ENCODE data around the gene AK3. TPM values are rescaled to one million over a fixed set of nuclear protein-coding genes. Genes with fewer than 3 reads are reported as not detected.
A peak's percentile ranks its signal among the peaks of the same experiment; 100 is the strongest.

AK3 gene
- total and polyA plus RNA-seq, 3 donors from 2014 or later: 18.3 to 24.1 (median 23.4) TPM

GRCh38 chr9:4740388-4740637 is 689 bp downstream of the AK3 start:
- no peaks in the 10 kb centered on the region for H3K9me3 ChIP-seq
- H3K27me3 ChIP-seq: no peaks in the 10 kb centered on the region
- no peaks in the 10 kb centered on the region for H3K36me3 ChIP-seq (ENCODE audit: low read depth, missing control alignments)
- TF ChIP-seq, protein P1, sequence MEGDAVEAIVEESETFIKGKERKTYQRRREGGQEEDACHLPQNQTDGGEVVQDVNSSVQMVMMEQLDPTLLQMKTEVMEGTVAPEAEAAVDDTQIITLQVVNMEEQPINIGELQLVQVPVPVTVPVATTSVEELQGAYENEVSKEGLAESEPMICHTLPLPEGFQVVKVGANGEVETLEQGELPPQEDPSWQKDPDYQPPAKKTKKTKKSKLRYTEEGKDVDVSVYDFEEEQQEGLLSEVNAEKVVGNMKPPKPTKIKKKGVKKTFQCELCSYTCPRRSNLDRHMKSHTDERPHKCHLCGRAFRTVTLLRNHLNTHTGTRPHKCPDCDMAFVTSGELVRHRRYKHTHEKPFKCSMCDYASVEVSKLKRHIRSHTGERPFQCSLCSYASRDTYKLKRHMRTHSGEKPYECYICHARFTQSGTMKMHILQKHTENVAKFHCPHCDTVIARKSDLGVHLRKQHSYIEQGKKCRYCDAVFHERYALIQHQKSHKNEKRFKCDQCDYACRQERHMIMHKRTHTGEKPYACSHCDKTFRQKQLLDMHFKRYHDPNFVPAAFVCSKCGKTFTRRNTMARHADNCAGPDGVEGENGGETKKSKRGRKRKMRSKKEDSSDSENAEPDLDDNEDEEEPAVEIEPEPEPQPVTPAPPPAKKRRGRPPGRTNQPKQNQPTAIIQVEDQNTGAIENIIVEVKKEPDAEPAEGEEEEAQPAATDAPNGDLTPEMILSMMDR (IDR thresholded peaks at IDR 0.05): no peak
- no peak for TF ChIP-seq POLR2A (IDR thresholded peaks at IDR 0.05)
- intact Hi-C loops (cut with DNase I; ENCODE audit: low total_unique reads): loop anchor here (5.0 kb wide), 1 partner anchor 78 kb away; the partner anchor contains the start of gene PLPP6
- peak overlapping the region; percentile 92 to 94 for H3K27ac ChIP-seq
- WGBS, 2 donors: 0% methylated on average over 4 of the region's 4 CpGs
- H3K4me1 ChIP-seq: peaks cover 8% of the 10 kb centered on the region
- no peak for DNase-seq
- peak overlapping the region; percentile 86 to 90 for H3K4me3 ChIP-seq

- peak overlapping the region; percentile 86 to 90 for H3K4me3 ChIP-seq
- H3K4me1 ChIP-seq: peaks cover 8% of the 10 kb centered on the region
- H3K36me3 ChIP-seq (ENCODE audit: low read depth, missing control alignments): no peaks in the 10 kb centered on the region
- 15 to 28% methylated on average over 26 of the region's 26 CpGs for WGBS, 2 donors
- H3K9me3 ChIP-seq: no peaks in the 10 kb centered on the region
- H3K27ac ChIP-seq: peak overlapping the region; percentile 92 to 94
- H3K27me3 ChIP-seq: no peaks in the 10 kb centered on the region
- TF ChIP-seq, protein P1 (IDR thresholded peaks at IDR 0.05): no peak
- no peak for TF ChIP-seq POLR2A (IDR thresholded peaks at IDR 0.05)
- peak; percentile 35 for DNase-seq
- intact Hi-C loops (cut with DNase I; ENCODE audit: low total_unique reads): loop anchor here (5.0 kb wide), 1 partner anchor 77 kb away; the partner anchor contains the start of gene PLPP6
These were observed 1.2 kb downstream of the AK3 start for GRCh38 chr9:4739587-4740387.

DNA sequence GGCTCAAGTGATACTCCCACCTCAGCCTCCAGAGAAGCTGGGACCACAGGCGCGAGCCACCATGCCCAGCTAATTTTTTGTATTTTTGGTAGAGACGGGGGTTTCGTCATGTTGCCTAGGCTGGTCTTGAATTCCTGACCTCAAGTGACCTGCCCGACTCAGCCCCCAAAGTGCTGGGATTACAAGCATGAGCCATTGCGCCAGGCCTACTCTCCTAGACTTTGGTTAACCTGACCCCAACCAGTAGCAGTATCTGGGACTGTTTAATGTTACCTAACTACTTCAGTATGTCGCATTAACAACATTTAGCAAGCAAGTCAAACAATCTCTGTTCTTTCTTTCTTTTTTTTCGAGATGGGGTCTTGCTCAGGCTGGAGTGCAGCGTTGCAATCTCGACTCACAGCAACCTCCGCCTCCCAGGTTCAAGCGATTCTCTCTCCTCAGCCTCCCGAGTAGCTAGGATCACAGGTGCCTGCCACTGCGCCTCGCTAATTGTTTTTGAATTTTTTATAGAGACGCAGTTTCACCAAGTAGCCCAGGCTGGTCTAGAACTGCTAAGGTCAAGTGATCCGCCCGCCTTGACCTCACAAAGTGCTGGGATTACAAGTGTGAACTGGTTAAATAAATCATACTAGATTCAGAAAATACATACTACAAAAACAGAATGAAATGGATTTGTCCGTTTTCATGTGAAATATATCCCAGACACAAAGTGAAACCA is 2.0 kb downstream of the AK3 start:
- intact Hi-C loops (cut with DNase I; ENCODE audit: low total_unique reads): no loop called here
- H3K36me3 ChIP-seq (ENCODE audit: low read depth, missing control alignments): no peaks in the 10 kb centered on the region
- peak overlapping the region in 1 of 2 donors; percentile 90 for H3K4me3 ChIP-seq
- no peak for DNase-seq
- TF ChIP-seq POLR2A (IDR thresholded peaks at IDR 0.05): no peak
- TF ChIP-seq, protein P1 (IDR thresholded peaks at IDR 0.05): no peak
- WGBS, 2 donors: 55 to 76% methylated on average over 19 of the region's 19 CpGs
- H3K4me1 ChIP-seq: peaks cover 8% of the 10 kb centered on the region
- peak overlapping the region in 1 of 2 donors; percentile 51 for H3K27ac ChIP-seq
- H3K9me3 ChIP-seq: no peaks in the 10 kb centered on the region
- no peaks in the 10 kb centered on the region for H3K27me3 ChIP-seq

DNA sequence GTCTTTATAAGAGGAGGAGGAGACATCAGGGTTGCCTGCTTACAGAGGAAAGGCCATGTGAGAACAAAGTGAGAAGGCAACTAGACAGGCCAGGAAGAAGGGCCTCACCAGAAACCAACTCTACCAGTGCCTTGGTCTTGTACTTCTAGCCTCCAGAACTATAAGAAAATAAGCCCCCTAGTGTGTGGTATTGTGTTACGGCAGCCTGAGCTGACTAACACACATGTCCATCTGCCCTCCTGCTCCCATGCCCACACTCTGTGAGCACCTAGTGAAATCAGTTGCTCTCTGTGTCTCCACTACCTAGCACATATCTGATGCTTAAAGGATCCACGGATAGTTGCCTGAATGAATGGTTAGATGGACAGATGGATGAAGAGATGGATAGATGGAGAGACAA is 6.9 kb downstream of the AK3 start:
- Histone ChIP-seq H3K4me1 (peaks cover 3% of the 10 kb centered on the region), H3K9me3 (no peaks in the 10 kb centered on the region), H3K4me3 (no peak overlapping the region), H3K27me3 (no peaks in the 10 kb centered on the region), H3K36me3 (ENCODE audit: low read depth, missing control alignments) (no peaks in the 10 kb centered on the region), H3K27ac (no peak overlapping the region)
- intact Hi-C loops (cut with DNase I; ENCODE audit: low total_unique reads): no loop called here
- 90 to 97% methylated on average over 2 of the region's 2 CpGs for WGBS, 2 donors
- DNase-seq: no peak
- no peak for TF ChIP-seq POLR2A (IDR thresholded peaks at IDR 0.05)
- TF ChIP-seq, protein P1 (IDR thresholded peaks at IDR 0.05): no peak
